Endothelial cell of umbilical vein (primary cell): ENCODE measurements around the gene EML1. TPM values are rescaled to one million over a fixed set of nuclear protein-coding genes. Genes with fewer than 3 reads are reported as not detected.

Source experiments
- BruUV-seq: library from RNA; stranded (reverse); fragments of 400-500 nt; replicated peaks from 2 replicates; lab custom pipeline; 2021; lab: Mats Ljungman, UMichigan
- CTCF ChIA-PET: fragments of 300-600, 350-600 bp; sonication (Branson Sonifier 250); formaldehyde crosslinking; loops from one replicate; lab custom pipeline; 2021; ENCODE audit warnings: antibody characterized with exemption, inconsistent platforms; lab: Charles Lee
- POLR2A ChIA-PET: fragments of 300-600, 350-600 bp; sonication (Branson Sonifier 250); formaldehyde crosslinking; loops from one replicate; lab custom pipeline; 2021; ENCODE audit warnings: antibody characterized with exemption, inconsistent platforms; lab: Charles Lee
- DNase-seq: peaks from one replicate; pipeline ENCODE4 v3.0.0-alpha.2; 2011; ENCODE audit warnings: low read depth, low spot score
- FAIRE-seq: peaks from 2 replicates; lab custom pipeline; 2011; peaks lifted over from hg19 to GRCh38; lab: Jason Lieb, UNC
- H2AFZ ChIP-seq: 2 replicates; pipeline ENCODE4 v1.6.0; 2012; ENCODE audit warnings: low read depth, low read length, control low read depth, inconsistent platforms
- H3K27ac ChIP-seq: 2 replicates; pipeline ENCODE4 v1.5.1; 2011; ENCODE audit warnings: low read depth, mild to moderate bottlenecking, control low read depth, low read length, moderate library complexity; ENCODE audit not compliant: insufficient read depth
- H3K27me3 ChIP-seq, 2 experiments: 2 replicates each; pipeline versions ENCODE4 v1.6.0 to v1.6.1; 2011; ENCODE audit warnings: low read length in 2 of 2, mixed read lengths in 1 of 2; ENCODE audit not compliant: control insufficient read depth in 2 of 2, insufficient read depth in 2 of 2
- H3K36me3 ChIP-seq, 2 experiments: 2 replicates in 1 of 2; 3 replicates in 1 of 2; pipeline ENCODE4 v1.5.1; 2011; ENCODE audit warnings: low read length in 2 of 2, mild to moderate bottlenecking in 1 of 2, moderate library complexity in 1 of 2; ENCODE audit not compliant: control insufficient read depth in 2 of 2, insufficient read depth in 2 of 2; ENCODE audit errors: extremely low read depth in 1 of 2
- H3K4me1 ChIP-seq: 3 replicates; pipeline ENCODE4 v1.5.1; 2011; ENCODE audit warnings: mild to moderate bottlenecking, low read length; ENCODE audit not compliant: control insufficient read depth, insufficient read depth; ENCODE audit errors: extremely low read depth
- H3K4me2 ChIP-seq: 2 replicates; pipeline ENCODE4 v1.6.1; 2011; ENCODE audit warnings: low read length, control low read depth, mixed read lengths; ENCODE audit not compliant: insufficient read depth
- H3K4me3 ChIP-seq, 3 experiments: fragments of 200-600 bp in 1 of 3; sonication (generic), shearing (Covaris generic) in 1 of 3; replicated peaks in 1 of 3; 2 replicates each; pipeline ENCODE4 v1.5.1; 2011 to 2016; ENCODE audit warnings: control low read depth in 3 of 3, low read length in 3 of 3, mild to moderate bottlenecking in 2 of 3, inconsistent platforms in 1 of 3, low read depth in 1 of 3, moderate library complexity in 1 of 3; ENCODE audit not compliant: insufficient read depth in 1 of 3
- H3K79me2 ChIP-seq: 2 replicates; pipeline ENCODE4 v1.6.0; 2012; ENCODE audit warnings: low read length, inconsistent platforms; ENCODE audit not compliant: control insufficient read depth, insufficient read depth
- H3K9ac ChIP-seq: replicated peaks from 2 replicates; pipeline ENCODE3; 2011; ENCODE audit warnings: low read length, control low read depth; ENCODE audit not compliant: insufficient read depth; ENCODE audit errors: extremely low read depth
- H3K9me1 ChIP-seq: replicated peaks from 3 replicates; pipeline ENCODE4 v1.6.0; 2011; ENCODE audit warnings: mild to moderate bottlenecking, low read length; ENCODE audit not compliant: control insufficient read depth, insufficient read depth; ENCODE audit errors: extremely low read depth
- H3K9me3 ChIP-seq: replicated peaks from 2 replicates; pipeline ENCODE4 v1.5.1; 2012; ENCODE audit warnings: low read length, inconsistent platforms; ENCODE audit not compliant: control insufficient read depth, insufficient read depth
- H4K20me1 ChIP-seq: replicated peaks from 2 replicates; pipeline ENCODE3; 2011; ENCODE audit warnings: mild to moderate bottlenecking, low read length; ENCODE audit not compliant: control insufficient read depth, insufficient read depth; ENCODE audit errors: extremely low read depth
- EZH2 ChIP-seq: IDR thresholded peaks from 2 replicates; pipeline ENCODE4 v1.6.1; 2012; ENCODE audit warnings: borderline replicate concordance, low read depth, mild to moderate bottlenecking, moderate library complexity, low read length, inconsistent platforms; ENCODE audit not compliant: severe bottlenecking
- FOS ChIP-seq: IDR thresholded peaks from 2 replicates; pipeline ENCODE4 v1.6.1; 2011; ENCODE audit warnings: mild to moderate bottlenecking, low read length, moderate library complexity, borderline replicate concordance; ENCODE audit not compliant: insufficient read depth
- GATA2 ChIP-seq: IDR thresholded peaks from 2 replicates; pipeline ENCODE4 v1.7.0; 2011; ENCODE audit warnings: low read depth, mild to moderate bottlenecking, moderate library complexity, mixed read lengths, low read length; ENCODE audit not compliant: insufficient read length, insufficient read depth
- JUN ChIP-seq: IDR thresholded peaks from 2 replicates; pipeline ENCODE4 v1.6.1; 2011; ENCODE audit warnings: borderline replicate concordance, low read depth; ENCODE audit not compliant: insufficient read length, insufficient read depth
- MYC ChIP-seq: IDR thresholded peaks from one replicate; pipeline ENCODE4 v1.6.1; 2011; ENCODE audit warnings: mild to moderate bottlenecking, low read depth, low read length
- POLR2A ChIP-seq: IDR thresholded peaks from 2 replicates; pipeline ENCODE4 v1.6.1; 2012; ENCODE audit warnings: low read depth, mild to moderate bottlenecking, control low read depth, low read length
- POLR2AphosphoS5 ChIP-seq: IDR thresholded peaks from 2 replicates; pipeline ENCODE4 v1.6.1; 2012; ENCODE audit warnings: low read depth, mild to moderate bottlenecking, control low read depth, low read length, moderate library complexity; ENCODE audit not compliant: insufficient read depth
- dilution Hi-C: fragments of 300-500 bp; cut with MboI; formaldehyde crosslinking; loops from one replicate; pipeline ENCODE4 v1.15.0; 2019; ENCODE audit warnings: low sequenced_read_pairs; ENCODE audit not compliant: extremely low pct_ligation_motif_present
- intact Hi-C: fragments of 100-400 bp; cut with micrococcal nuclease; formaldehyde crosslinking; loops from one replicate; pipeline ENCODE4 v1.10.0; 2022
- polyA plus RNA-seq, 4 experiments: library from polyadenylated mRNA; depleted of rRNA in 3 of 4; stranded (reverse) in 3 of 4; unstranded in 1 of 4; fragments of >200 nt; gene quantifications; 2 replicates each; pipeline versions ENCODE4 v1.2.1 to v1.2.3, GENCODE V29; 2011 to 2012; ENCODE audit warnings: missing spikeins in 1 of 4
- total RNA-seq: library from RNA; stranded (reverse); gene quantifications from 2 replicates; pipeline ENCODE4 v1.2.3, GENCODE V29; 2021
- TF ChIP-seq, protein P1 (sequence below), 2 donors: IDR thresholded peaks; 1 replicate in 1 of 2; 2 replicates in 1 of 2; pipeline ENCODE4 v1.5.1; 2011; ENCODE audit warnings: low read length in 2 of 2, mild to moderate bottlenecking in 2 of 2, moderate library complexity in 2 of 2, control low read depth in 1 of 2, inconsistent platforms in 1 of 2, low read depth in 1 of 2; ENCODE audit not compliant: insufficient read depth in 1 of 2; ENCODE audit errors: extremely low read depth in 1 of 2
- TF ChIP-seq, protein P2 (sequence below): IDR thresholded peaks from 2 replicates; pipeline ENCODE4 v1.6.1; 2011; ENCODE audit not compliant: insufficient read depth, insufficient read length

EML1 gene
- total and polyA plus RNA-seq, 2 donors (not counting 3 experiments of a cell fraction or from before 2014, with no cell fraction given): 22.9 to 33.0 TPM

DNA sequence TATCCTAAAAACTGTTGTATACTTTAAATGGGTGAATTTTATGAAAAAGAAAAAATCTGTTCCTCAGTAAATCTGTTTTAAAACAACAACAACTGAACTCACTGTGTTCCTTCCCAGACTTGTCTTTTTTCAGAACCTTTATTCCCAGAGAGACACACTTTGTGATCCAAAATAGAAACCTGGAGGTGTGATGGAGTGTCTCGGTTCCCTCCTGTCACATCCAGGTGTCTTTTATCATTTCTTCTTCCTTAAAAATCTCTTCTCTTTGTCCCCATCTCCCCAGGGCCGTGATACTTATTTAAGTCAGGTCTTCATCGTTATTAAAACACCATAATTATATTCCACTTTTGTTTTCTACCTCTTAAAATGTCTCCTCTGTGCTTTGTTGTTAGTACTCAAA lies 195.8 kb downstream of the EML1 start:
- Histone ChIP-seq H3K36me3 (no peaks in the 10 kb centered on the region), H3K27me3 (no peaks in the 10 kb centered on the region), H3K4me3 (no peak overlapping the region), H3K9ac (no peak overlapping the region), H3K4me1 (no peaks in the 10 kb centered on the region), H3K4me2 (no peak overlapping the region), H2AFZ (no peak overlapping the region), H3K79me2 (peaks cover 3% of the 10 kb centered on the region), H4K20me1 (no peaks in the 10 kb centered on the region), H3K9me3 (no peaks in the 10 kb centered on the region), H3K9me1 (no peaks in the 10 kb centered on the region), H3K27ac (no peak overlapping the region)
- no peak for FAIRE-seq
- intact Hi-C loops: no loop called here
- ChIA-PET CTCF (interaction anchor here (1.0 to 1.4 kb wide), 2 partner anchors 116 to 204 kb away, joined by 3 to 7 read pairs; no protein-coding TSS in a partner anchor), POLR2A (no interaction called here)
- TF ChIP-seq POLR2AphosphoS5 (no peak), MYC (no peak), GATA2 (no peak), JUN (no peak), FOS (no peak), POLR2A (no peak), EZH2 (no peak)
- TF ChIP-seq, protein P1, sequence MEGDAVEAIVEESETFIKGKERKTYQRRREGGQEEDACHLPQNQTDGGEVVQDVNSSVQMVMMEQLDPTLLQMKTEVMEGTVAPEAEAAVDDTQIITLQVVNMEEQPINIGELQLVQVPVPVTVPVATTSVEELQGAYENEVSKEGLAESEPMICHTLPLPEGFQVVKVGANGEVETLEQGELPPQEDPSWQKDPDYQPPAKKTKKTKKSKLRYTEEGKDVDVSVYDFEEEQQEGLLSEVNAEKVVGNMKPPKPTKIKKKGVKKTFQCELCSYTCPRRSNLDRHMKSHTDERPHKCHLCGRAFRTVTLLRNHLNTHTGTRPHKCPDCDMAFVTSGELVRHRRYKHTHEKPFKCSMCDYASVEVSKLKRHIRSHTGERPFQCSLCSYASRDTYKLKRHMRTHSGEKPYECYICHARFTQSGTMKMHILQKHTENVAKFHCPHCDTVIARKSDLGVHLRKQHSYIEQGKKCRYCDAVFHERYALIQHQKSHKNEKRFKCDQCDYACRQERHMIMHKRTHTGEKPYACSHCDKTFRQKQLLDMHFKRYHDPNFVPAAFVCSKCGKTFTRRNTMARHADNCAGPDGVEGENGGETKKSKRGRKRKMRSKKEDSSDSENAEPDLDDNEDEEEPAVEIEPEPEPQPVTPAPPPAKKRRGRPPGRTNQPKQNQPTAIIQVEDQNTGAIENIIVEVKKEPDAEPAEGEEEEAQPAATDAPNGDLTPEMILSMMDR (IDR thresholded peaks at IDR 0.05; ENCODE audit: extremely low read depth in 1 of 2, insufficient read depth in 1 of 2, low read depth in 1 of 2, low read length in 2 of 2): no peak
- TF ChIP-seq, protein P2, sequence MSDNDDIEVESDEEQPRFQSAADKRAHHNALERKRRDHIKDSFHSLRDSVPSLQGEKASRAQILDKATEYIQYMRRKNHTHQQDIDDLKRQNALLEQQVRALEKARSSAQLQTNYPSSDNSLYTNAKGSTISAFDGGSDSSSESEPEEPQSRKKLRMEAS: no peak
- BruUV-seq: no TSS peak
- dilution Hi-C loops: no loop called here
- DNase-seq: no peak
